GM12865 (cell line): Measurements from ENCODE around the gene SBNO1.
A peak's percentile ranks its signal among the peaks of the same experiment; 100 is the strongest.

Experiments
- DNase-seq: peaks from one replicate; pipeline ENCODE4 v3.0.0; 2010; ENCODE audit warnings: low read depth
- H3K4me3 ChIP-seq: 2 replicates; pipeline ENCODE4 v1.5.1; 2011; ENCODE audit warnings: mild to moderate bottlenecking, low read depth, low read length, control low read depth
- TF ChIP-seq, protein P1 (sequence below): IDR thresholded peaks from 2 replicates; pipeline ENCODE4 v1.5.1; 2011; ENCODE audit warnings: low read length, control low read depth, low read depth, inconsistent platforms; ENCODE audit not compliant: insufficient read depth; ENCODE audit errors: missing control alignments

The SBNO1 gene

GRCh38 chr12:123358035-123358434 lies 6.6 kb downstream of the SBNO1 start:
- no peak overlapping the region for H3K4me3 ChIP-seq
- TF ChIP-seq, protein P1, sequence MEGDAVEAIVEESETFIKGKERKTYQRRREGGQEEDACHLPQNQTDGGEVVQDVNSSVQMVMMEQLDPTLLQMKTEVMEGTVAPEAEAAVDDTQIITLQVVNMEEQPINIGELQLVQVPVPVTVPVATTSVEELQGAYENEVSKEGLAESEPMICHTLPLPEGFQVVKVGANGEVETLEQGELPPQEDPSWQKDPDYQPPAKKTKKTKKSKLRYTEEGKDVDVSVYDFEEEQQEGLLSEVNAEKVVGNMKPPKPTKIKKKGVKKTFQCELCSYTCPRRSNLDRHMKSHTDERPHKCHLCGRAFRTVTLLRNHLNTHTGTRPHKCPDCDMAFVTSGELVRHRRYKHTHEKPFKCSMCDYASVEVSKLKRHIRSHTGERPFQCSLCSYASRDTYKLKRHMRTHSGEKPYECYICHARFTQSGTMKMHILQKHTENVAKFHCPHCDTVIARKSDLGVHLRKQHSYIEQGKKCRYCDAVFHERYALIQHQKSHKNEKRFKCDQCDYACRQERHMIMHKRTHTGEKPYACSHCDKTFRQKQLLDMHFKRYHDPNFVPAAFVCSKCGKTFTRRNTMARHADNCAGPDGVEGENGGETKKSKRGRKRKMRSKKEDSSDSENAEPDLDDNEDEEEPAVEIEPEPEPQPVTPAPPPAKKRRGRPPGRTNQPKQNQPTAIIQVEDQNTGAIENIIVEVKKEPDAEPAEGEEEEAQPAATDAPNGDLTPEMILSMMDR = no peak
- DNase-seq = peak; percentile 40

DNA sequence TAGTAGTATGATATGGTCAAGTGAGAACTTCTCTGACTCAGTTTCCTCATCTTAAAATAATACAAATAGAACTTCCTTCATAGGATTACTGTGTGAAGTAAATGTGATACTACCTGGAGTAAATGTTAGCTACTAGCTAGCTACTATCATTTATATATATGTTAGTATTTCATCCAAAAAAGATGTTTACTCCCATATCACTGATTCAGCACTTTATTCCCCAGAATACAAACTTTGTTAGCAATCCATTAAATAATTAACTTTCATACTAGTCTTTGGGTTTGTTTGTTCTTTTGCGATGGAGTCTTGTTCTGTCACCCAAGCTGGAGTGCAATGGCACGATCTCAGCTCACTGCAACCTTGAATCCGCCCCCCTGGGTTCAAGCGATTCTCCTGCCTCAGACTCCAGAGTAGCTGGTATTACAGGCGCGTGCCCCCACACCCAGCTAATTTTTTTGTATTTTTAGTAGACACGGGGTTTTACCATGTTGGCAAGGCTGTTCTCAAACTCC lies 8.4 kb downstream of the SBNO1 start:
- no peak overlapping the region for H3K4me3 ChIP-seq
- no peak for DNase-seq
- TF ChIP-seq, protein P1 = no peak

GRCh38 chr12:123354600-123354999 lies 10.0 kb downstream of the SBNO1 start:
- no peak overlapping the region for H3K4me3 ChIP-seq
- TF ChIP-seq, protein P1 = no peak
- no peak for DNase-seq

GRCh38 chr12:123351349-123351748 lies 13.3 kb downstream of the SBNO1 start:
- no peak overlapping the region for H3K4me3 ChIP-seq
- TF ChIP-seq, protein P1 = no peak
- DNase-seq = no peak

GRCh38 chr12:123346946-123347345 lies 17.7 kb downstream of the SBNO1 start:
- no peak for DNase-seq
- H3K4me3 ChIP-seq = no peak overlapping the region
- TF ChIP-seq, protein P1 = no peak

GRCh38 chr12:123344086-123344485 lies 20.6 kb downstream of the SBNO1 start:
- TF ChIP-seq, protein P1 = no peak
- DNase-seq = no peak
- no peak overlapping the region for H3K4me3 ChIP-seq

DNA sequence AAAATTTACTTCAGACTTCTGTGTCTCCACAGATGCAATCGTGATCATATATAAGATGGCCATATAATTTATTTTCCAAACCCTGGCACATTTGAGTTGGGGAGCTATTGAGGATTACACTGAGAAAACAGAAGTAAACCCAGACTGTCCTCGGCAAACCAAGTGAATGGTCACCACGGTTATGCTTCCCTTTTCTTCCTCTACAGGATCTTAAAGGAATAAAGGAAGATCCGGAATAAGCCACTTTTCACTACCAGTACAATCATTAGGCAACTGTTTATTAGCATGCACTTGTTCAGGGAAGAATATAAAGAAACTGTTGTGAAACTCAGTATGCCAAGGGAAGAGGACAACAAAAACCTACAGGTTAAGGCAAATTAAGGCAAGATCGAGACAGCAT lies 27.6 kb downstream of the SBNO1 start:
- TF ChIP-seq, protein P1 = no peak
- DNase-seq = no peak
- H3K4me3 ChIP-seq = no peak overlapping the region
